HepG2 (cell line): Measurements from ENCODE around the gene VPS11. TPM values are rescaled to one million over a fixed set of nuclear protein-coding genes. Genes with fewer than 3 reads are reported as not detected.
A peak's percentile ranks its signal among the peaks of the same experiment; 100 is the strongest.

ENCODE experiments used
- FOXC1 ChIP-seq: sonication (generic); formaldehyde crosslinking; IDR thresholded peaks from 2 replicates; pipeline ENCODE4 v1.8.0; 2022; ENCODE audit warnings: mild to moderate bottlenecking, missing genetic modification reagents, borderline replicate concordance
- JDP2 ChIP-seq: sonication (generic); formaldehyde crosslinking; IDR thresholded peaks from 2 replicates; pipeline ENCODE4 v1.8.1; 2022; ENCODE audit warnings: missing genetic modification reagents, borderline replicate concordance
- NFE2 ChIP-seq: sonication (generic); formaldehyde crosslinking; IDR thresholded peaks from 2 replicates; pipeline ENCODE4 v1.4.0; 2020; ENCODE audit warnings: missing genetic modification reagents
- SRSF1 ChIP-seq: fragments of 200-400 bp; formaldehyde crosslinking; optimal IDR thresholded peaks from 2 replicates; pipeline ENCODE3; 2017; ENCODE audit warnings: mild to moderate bottlenecking, low read depth, low read length, moderate library complexity
- ZMAT3 ChIP-seq: sonication (generic); formaldehyde crosslinking; conservative IDR thresholded peaks from 2 replicates; pipeline ENCODE4 v1.7.0; 2021; ENCODE audit warnings: missing genetic modification reagents
- ZNF563 ChIP-seq: sonication (generic); formaldehyde crosslinking; IDR thresholded peaks from 2 replicates; pipeline ENCODE4 v1.8.0; 2022; ENCODE audit warnings: mild to moderate bottlenecking, moderate library complexity, missing genetic modification reagents
- ZNF577 ChIP-seq: sonication (generic); formaldehyde crosslinking; IDR thresholded peaks from 2 replicates; pipeline ENCODE4 v1.4.0; 2020; ENCODE audit warnings: mild to moderate bottlenecking, low read depth, missing genetic modification reagents, borderline replicate concordance
- ZSCAN20 ChIP-seq: sonication (generic); formaldehyde crosslinking; IDR thresholded peaks from 2 replicates; pipeline ENCODE4 v1.4.0; 2020; ENCODE audit warnings: missing genetic modification reagents, mild to moderate bottlenecking, borderline replicate concordance
- polyA plus RNA-seq, 8 experiments: library from polyadenylated mRNA; depleted of rRNA in 3 of 8; stranded (reverse) in 7 of 8; unstranded in 1 of 8; fragments of >200 nt; fragmentation: Illumina TruSeq in 4 of 8; extraction: Trizol in 4 of 8; gene quantifications; 2 replicates each; pipeline versions ENCODE4 v1.2.1 to v1.2.3, GENCODE V29; 2011 to 2016; ENCODE audit warnings: low read depth in 4 of 8, missing spikeins in 1 of 8, mixed read lengths in 1 of 8; ENCODE audit not compliant: insufficient read depth in 1 of 8
- total RNA-seq, 5 experiments: library from RNA; depleted of rRNA; stranded (reverse); fragments of >200 nt; fragmentation: Illumina TruSeq; extraction: Trizol; gene quantifications; 2 replicates each; pipeline ENCODE4 v1.2.3, GENCODE V29; 2016; ENCODE audit warnings: low read depth in 1 of 5
- TF ChIP-seq, protein P1 (sequence below): sonication (generic); formaldehyde crosslinking; IDR thresholded peaks from 2 replicates; pipeline ENCODE4 v1.5.1; 2020; ENCODE audit warnings: mild to moderate bottlenecking, missing genetic modification reagents, moderate library complexity
- TF ChIP-seq, protein P2 (sequence below): sonication (generic); formaldehyde crosslinking; IDR thresholded peaks from 2 replicates; pipeline ENCODE4 v1.4.0; 2020; ENCODE audit warnings: mild to moderate bottlenecking, missing genetic modification reagents
- TF ChIP-seq, protein P3 (sequence below): IDR thresholded peaks from 2 replicates; pipeline ENCODE4 v1.6.1; 2016; ENCODE audit warnings: low read depth, control low read depth
- TF ChIP-seq, protein P4 (sequence below): sonication (generic); formaldehyde crosslinking; conservative IDR thresholded peaks from 2 replicates; pipeline ENCODE4 v1.8.0; 2022; ENCODE audit warnings: mild to moderate bottlenecking, moderate library complexity, missing genetic modification reagents
- TF ChIP-seq, protein P5 (sequence below): sonication (generic); formaldehyde crosslinking; IDR thresholded peaks from 2 replicates; pipeline ENCODE4 v1.8.1; 2022; ENCODE audit warnings: mild to moderate bottlenecking, missing genetic modification reagents
- TF ChIP-seq, protein P6 (sequence below): sonication (generic); formaldehyde crosslinking; IDR thresholded peaks from 2 replicates; pipeline ENCODE4 v1.4.0; 2020; ENCODE audit warnings: missing genetic modification reagents, borderline replicate concordance

Gene VPS11
- total and polyA plus RNA-seq, 2 of the 13 experiments (the other 11 are each of a cell fraction or from before 2014, with no cell fraction given), result 13.7 to 21.6 TPM

DNA sequence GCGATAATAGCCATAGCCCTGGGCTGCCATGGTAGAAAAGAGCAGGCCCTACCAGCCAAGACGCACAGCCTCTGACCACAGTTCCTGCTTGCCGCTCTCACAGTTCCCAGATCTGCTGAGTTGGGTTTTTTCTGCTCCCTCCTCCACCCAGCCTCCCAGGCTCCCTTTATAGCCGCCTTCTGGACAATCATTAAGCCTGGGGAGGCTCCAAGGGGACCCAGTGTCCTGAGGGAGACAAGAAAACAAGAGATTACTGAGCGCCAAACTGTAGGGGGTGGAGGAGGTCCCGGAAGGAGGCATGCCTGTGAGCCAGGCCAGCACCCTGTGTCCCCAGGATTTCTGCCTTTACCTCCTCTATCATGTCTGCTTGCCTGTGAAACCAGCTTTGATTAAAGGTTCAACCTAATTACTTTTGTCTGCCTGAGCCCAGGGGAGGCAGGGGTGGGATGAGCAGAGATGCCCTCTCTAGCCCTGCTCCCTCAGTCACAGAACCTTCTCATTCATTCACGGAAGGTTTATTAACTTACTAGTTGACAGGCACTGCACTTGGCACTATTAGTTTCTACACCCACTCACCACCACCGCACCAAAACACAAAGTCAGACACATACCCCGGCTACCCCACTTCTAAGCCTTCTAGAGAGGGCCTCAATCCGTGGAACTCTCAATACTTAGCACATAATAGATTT, 38.1 kb upstream of the VPS11 start (continued):
- TF ChIP-seq, protein P1, sequence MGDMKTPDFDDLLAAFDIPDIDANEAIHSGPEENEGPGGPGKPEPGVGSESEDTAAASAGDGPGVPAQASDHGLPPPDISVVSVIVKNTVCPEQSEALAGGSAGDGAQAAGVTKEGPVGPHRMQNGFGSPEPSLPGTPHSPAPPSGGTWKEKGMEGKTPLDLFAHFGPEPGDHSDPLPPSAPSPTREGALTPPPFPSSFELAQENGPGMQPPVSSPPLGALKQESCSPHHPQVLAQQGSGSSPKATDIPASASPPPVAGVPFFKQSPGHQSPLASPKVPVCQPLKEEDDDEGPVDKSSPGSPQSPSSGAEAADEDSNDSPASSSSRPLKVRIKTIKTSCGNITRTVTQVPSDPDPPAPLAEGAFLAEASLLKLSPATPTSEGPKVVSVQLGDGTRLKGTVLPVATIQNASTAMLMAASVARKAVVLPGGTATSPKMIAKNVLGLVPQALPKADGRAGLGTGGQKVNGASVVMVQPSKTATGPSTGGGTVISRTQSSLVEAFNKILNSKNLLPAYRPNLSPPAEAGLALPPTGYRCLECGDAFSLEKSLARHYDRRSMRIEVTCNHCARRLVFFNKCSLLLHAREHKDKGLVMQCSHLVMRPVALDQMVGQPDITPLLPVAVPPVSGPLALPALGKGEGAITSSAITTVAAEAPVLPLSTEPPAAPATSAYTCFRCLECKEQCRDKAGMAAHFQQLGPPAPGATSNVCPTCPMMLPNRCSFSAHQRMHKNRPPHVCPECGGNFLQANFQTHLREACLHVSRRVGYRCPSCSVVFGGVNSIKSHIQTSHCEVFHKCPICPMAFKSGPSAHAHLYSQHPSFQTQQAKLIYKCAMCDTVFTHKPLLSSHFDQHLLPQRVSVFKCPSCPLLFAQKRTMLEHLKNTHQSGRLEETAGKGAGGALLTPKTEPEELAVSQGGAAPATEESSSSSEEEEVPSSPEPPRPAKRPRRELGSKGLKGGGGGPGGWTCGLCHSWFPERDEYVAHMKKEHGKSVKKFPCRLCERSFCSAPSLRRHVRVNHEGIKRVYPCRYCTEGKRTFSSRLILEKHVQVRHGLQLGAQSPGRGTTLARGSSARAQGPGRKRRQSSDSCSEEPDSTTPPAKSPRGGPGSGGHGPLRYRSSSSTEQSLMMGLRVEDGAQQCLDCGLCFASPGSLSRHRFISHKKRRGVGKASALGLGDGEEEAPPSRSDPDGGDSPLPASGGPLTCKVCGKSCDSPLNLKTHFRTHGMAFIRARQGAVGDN (CRISPR knock-in tag), result no peak; the same call in 1 of the 2 replicates
- no peak for TF ChIP-seq SRSF1
- TF ChIP-seq, protein P2, sequence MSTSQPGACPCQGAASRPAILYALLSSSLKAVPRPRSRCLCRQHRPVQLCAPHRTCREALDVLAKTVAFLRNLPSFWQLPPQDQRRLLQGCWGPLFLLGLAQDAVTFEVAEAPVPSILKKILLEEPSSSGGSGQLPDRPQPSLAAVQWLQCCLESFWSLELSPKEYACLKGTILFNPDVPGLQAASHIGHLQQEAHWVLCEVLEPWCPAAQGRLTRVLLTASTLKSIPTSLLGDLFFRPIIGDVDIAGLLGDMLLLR (CRISPR knock-in tag), result no peak
- TF ChIP-seq FOXC1 (CRISPR knock-in tag), result no peak; the same call in 1 of the 2 replicates
- TF ChIP-seq, protein P3, sequence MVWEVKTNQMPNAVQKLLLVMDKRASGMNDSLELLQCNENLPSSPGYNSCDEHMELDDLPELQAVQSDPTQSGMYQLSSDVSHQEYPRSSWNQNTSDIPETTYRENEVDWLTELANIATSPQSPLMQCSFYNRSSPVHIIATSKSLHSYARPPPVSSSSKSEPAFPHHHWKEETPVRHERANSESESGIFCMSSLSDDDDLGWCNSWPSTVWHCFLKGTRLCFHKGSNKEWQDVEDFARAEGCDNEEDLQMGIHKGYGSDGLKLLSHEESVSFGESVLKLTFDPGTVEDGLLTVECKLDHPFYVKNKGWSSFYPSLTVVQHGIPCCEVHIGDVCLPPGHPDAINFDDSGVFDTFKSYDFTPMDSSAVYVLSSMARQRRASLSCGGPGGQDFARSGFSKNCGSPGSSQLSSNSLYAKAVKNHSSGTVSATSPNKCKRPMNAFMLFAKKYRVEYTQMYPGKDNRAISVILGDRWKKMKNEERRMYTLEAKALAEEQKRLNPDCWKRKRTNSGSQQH, result peak; percentile 41; the same call in 1 of the 2 replicates
- TF ChIP-seq, protein P4, sequence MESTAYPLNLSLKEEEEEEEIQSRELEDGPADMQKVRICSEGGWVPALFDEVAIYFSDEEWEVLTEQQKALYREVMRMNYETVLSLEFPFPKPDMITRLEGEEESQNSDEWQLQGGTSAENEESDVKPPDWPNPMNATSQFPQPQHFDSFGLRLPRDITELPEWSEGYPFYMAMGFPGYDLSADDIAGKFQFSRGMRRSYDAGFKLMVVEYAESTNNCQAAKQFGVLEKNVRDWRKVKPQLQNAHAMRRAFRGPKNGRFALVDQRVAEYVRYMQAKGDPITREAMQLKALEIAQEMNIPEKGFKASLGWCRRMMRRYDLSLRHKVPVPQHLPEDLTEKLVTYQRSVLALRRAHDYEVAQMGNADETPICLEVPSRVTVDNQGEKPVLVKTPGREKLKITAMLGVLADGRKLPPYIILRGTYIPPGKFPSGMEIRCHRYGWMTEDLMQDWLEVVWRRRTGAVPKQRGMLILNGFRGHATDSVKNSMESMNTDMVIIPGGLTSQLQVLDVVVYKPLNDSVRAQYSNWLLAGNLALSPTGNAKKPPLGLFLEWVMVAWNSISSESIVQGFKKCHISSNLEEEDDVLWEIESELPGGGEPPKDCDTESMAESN (CRISPR knock-in tag), result peak; percentile 30; the same call in 1 of the 2 replicates
- TF ChIP-seq ZSCAN20 (CRISPR knock-in tag), result no peak
- TF ChIP-seq NFE2 (CRISPR knock-in tag), result no peak
- 0 out of 2 replicates have a peak, but pooled peaks have one; percentile 25 for TF ChIP-seq ZMAT3 (CRISPR knock-in tag)
- 0 out of 2 replicates have a peak, but pooled peaks have one; percentile 21 for TF ChIP-seq ZNF563 (CRISPR knock-in tag)
- TF ChIP-seq, protein P5, sequence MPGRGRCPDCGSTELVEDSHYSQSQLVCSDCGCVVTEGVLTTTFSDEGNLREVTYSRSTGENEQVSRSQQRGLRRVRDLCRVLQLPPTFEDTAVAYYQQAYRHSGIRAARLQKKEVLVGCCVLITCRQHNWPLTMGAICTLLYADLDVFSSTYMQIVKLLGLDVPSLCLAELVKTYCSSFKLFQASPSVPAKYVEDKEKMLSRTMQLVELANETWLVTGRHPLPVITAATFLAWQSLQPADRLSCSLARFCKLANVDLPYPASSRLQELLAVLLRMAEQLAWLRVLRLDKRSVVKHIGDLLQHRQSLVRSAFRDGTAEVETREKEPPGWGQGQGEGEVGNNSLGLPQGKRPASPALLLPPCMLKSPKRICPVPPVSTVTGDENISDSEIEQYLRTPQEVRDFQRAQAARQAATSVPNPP, result no peak
- TF ChIP-seq JDP2, result no peak
- TF ChIP-seq, protein P6, sequence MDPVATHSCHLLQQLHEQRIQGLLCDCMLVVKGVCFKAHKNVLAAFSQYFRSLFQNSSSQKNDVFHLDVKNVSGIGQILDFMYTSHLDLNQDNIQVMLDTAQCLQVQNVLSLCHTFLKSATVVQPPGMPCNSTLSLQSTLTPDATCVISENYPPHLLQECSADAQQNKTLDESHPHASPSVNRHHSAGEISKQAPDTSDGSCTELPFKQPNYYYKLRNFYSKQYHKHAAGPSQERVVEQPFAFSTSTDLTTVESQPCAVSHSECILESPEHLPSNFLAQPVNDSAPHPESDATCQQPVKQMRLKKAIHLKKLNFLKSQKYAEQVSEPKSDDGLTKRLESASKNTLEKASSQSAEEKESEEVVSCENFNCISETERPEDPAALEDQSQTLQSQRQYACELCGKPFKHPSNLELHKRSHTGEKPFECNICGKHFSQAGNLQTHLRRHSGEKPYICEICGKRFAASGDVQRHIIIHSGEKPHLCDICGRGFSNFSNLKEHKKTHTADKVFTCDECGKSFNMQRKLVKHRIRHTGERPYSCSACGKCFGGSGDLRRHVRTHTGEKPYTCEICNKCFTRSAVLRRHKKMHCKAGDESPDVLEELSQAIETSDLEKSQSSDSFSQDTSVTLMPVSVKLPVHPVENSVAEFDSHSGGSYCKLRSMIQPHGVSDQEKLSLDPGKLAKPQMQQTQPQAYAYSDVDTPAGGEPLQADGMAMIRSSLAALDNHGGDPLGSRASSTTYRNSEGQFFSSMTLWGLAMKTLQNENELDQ (CRISPR knock-in tag), result no peak
- TF ChIP-seq ZNF577 (CRISPR knock-in tag), result no peak
